ENCODE measurements around the gene BRSK2. TPM values are rescaled to one million over a fixed set of nuclear protein-coding genes. Genes with fewer than 3 reads are reported as not detected.

The BRSK2 gene
- total RNA-seq, 1 donor from 2014 or later, result 6.9 TPM

GRCh38 chr11:1393038-1393710, 3.4 kb downstream of the BRSK2 start:
- H3K27me3 Mint-ChIP-seq (ENCODE audit: low read depth), result no peaks in the 10 kb centered on the region

GRCh38 chr11:1394936-1395772, 5.4 kb downstream of the BRSK2 start:
- Mint-ChIP-seq H3K9me3 (ENCODE audit: low read depth) (no peaks in the 10 kb centered on the region), H3K36me3 (ENCODE audit: low read depth) (no peaks in the 10 kb centered on the region), H3K27ac (ENCODE audit: unreplicated experiment) (no peak overlapping the region), H3K4me3 (ENCODE audit: unreplicated experiment) (no peak overlapping the region), H3K4me1 (ENCODE audit: low read depth) (peaks cover 3% of the 10 kb centered on the region), H3K27me3 (ENCODE audit: low read depth) (no peaks in the 10 kb centered on the region)
- no peak for DNase-seq (ENCODE audit: low spot score)
- TF ChIP-seq CTCF (IDR thresholded peaks at IDR 0.05), result no peak

More at GRCh38 chr11:1393038-1393710, 3.4 kb downstream of the BRSK2 start:
- TF ChIP-seq CTCF (IDR thresholded peaks at IDR 0.05), result no peak
- H3K36me3 Mint-ChIP-seq (ENCODE audit: low read depth), result no peaks in the 10 kb centered on the region
- H3K27ac Mint-ChIP-seq (ENCODE audit: unreplicated experiment), result no peak overlapping the region
- no peak for DNase-seq (ENCODE audit: low spot score)
- H3K9me3 Mint-ChIP-seq (ENCODE audit: low read depth), result no peaks in the 10 kb centered on the region
- no peak overlapping the region for H3K4me3 Mint-ChIP-seq (ENCODE audit: unreplicated experiment)
- peaks cover 3% of the 10 kb centered on the region for H3K4me1 Mint-ChIP-seq (ENCODE audit: low read depth)

- H3K4me3 Mint-ChIP-seq (ENCODE audit: unreplicated experiment), result no peak overlapping the region
- H3K9me3 Mint-ChIP-seq (ENCODE audit: low read depth), result no peaks in the 10 kb centered on the region
These were observed 6.1 kb downstream of the BRSK2 start for GRCh38 chr11:1395773-1396374.

DNA sequence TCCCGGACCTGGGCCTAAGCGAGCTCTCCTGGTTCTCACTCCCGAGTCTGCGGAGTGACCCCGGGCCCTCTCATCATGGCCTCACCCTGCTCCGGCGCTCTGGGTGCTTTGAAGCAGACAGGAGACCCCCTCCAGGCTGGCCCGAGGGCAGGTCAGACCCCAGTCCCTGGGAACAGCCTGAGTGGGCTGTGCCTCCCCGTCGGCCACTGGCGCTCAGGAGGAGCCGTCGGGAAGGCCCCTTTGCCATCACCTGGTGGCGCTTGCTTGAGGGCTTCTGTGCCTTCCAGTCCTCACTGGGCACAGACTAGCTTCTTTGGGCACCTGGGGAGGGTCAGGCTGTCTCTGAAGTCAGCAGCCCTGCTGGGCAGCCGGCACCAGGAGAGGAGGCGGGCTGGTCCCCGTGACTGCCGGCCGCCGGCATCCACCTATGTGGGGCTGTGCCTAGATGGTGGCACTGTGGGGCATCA, 6.7 kb downstream of the BRSK2 start:
- Mint-ChIP-seq H3K27ac (ENCODE audit: unreplicated experiment) (no peak overlapping the region), H3K36me3 (ENCODE audit: low read depth) (no peaks in the 10 kb centered on the region)
- no peak for DNase-seq (ENCODE audit: low spot score)

More at GRCh38 chr11:1395773-1396374, 6.1 kb downstream of the BRSK2 start:
- TF ChIP-seq CTCF (IDR thresholded peaks at IDR 0.05), result no peak
- peaks cover 3% of the 10 kb centered on the region for H3K4me1 Mint-ChIP-seq (ENCODE audit: low read depth)
- H3K27ac Mint-ChIP-seq (ENCODE audit: unreplicated experiment), result no peak overlapping the region
- H3K36me3 Mint-ChIP-seq (ENCODE audit: low read depth), result no peaks in the 10 kb centered on the region
- no peak for DNase-seq (ENCODE audit: low spot score)
- H3K27me3 Mint-ChIP-seq (ENCODE audit: low read depth), result no peaks in the 10 kb centered on the region

More for the DNA sequence above, 6.7 kb downstream of the BRSK2 start:
- H3K4me1 Mint-ChIP-seq (ENCODE audit: low read depth), result peaks cover under 1% of the 10 kb centered on the region
- H3K9me3 Mint-ChIP-seq (ENCODE audit: low read depth), result no peaks in the 10 kb centered on the region
- no peaks in the 10 kb centered on the region for H3K27me3 Mint-ChIP-seq (ENCODE audit: low read depth)
- no peak for TF ChIP-seq CTCF (IDR thresholded peaks at IDR 0.05)
- no peak overlapping the region for H3K4me3 Mint-ChIP-seq (ENCODE audit: unreplicated experiment)

Measured in chondrocyte (in vitro differentiated cells).